Adipocyte (in vitro differentiated cells): ENCODE data around the gene OR2T35.
"Not testable (repeated sequence)": the region's sequence is repeated elsewhere in the genome, so short reads cannot be mapped to it uniquely, and the experiment has no call there.

Source experiments
- DNase-seq: peaks from one replicate; pipeline ENCODE4 v3.0.0-alpha.2; 2015; ENCODE audit warnings: low read depth
- H3K27me3 ChIP-seq: replicated peaks from 2 replicates; pipeline ENCODE4 v1.7.0; 2013; ENCODE audit warnings: mild to moderate bottlenecking, low read length, moderate library complexity; ENCODE audit not compliant: control insufficient read depth, insufficient read depth
- H3K36me3 ChIP-seq: 2 replicates; pipeline ENCODE4 v1.7.0; 2013; ENCODE audit warnings: low read length, mild to moderate bottlenecking, moderate library complexity; ENCODE audit not compliant: control insufficient read depth, insufficient read depth, severe bottlenecking
- H3K4me1 ChIP-seq: 2 replicates; pipeline ENCODE4 v1.7.0; 2013; ENCODE audit warnings: mild to moderate bottlenecking, low read length, moderate library complexity; ENCODE audit not compliant: control insufficient read depth, insufficient read depth
- H3K4me3 ChIP-seq: 2 replicates; pipeline ENCODE4 v1.7.0; 2013; ENCODE audit warnings: mild to moderate bottlenecking, low read length, moderate library complexity
- H3K9ac ChIP-seq: 2 replicates; pipeline ENCODE4 v1.7.0; 2013; ENCODE audit warnings: mild to moderate bottlenecking, low read length, moderate library complexity
- H3K9me3 ChIP-seq: 2 replicates; pipeline ENCODE4 v1.7.0; 2013; ENCODE audit warnings: mild to moderate bottlenecking, low read length, moderate library complexity; ENCODE audit not compliant: control insufficient read depth

OR2T35 gene

GRCh38 chr1:248642971-248643651, 2.0 kb downstream of the OR2T35 start:
- H3K4me3 ChIP-seq, H3K9ac ChIP-seq, H3K9me3 ChIP-seq, DNase-seq, H3K4me1 ChIP-seq, H3K27me3 ChIP-seq, H3K36me3 ChIP-seq: not testable (repeated sequence)

GRCh38 chr1:248641583-248641982, 3.5 kb downstream of the OR2T35 start:
- H3K9me3 ChIP-seq, DNase-seq, H3K36me3 ChIP-seq, H3K4me1 ChIP-seq, H3K27me3 ChIP-seq, H3K4me3 ChIP-seq, H3K9ac ChIP-seq: not testable (repeated sequence)

GRCh38 chr1:248640906-248641305, 4.2 kb downstream of the OR2T35 start:
- H3K9me3 ChIP-seq, H3K36me3 ChIP-seq, DNase-seq, H3K4me1 ChIP-seq, H3K4me3 ChIP-seq, H3K27me3 ChIP-seq, H3K9ac ChIP-seq: not testable (repeated sequence)

GRCh38 chr1:248639652-248640051, 5.4 kb downstream of the OR2T35 start:
- DNase-seq, H3K4me3 ChIP-seq, H3K36me3 ChIP-seq, H3K9me3 ChIP-seq, H3K4me1 ChIP-seq, H3K27me3 ChIP-seq, H3K9ac ChIP-seq: not testable (repeated sequence)

GRCh38 chr1:248636612-248637011, 8.5 kb downstream of the OR2T35 start:
- H3K9ac ChIP-seq, DNase-seq, H3K4me3 ChIP-seq, H3K9me3 ChIP-seq, H3K4me1 ChIP-seq, H3K27me3 ChIP-seq, H3K36me3 ChIP-seq: not testable (repeated sequence)

- not testable (repeated sequence) for H3K27me3 ChIP-seq, H3K4me3 ChIP-seq, DNase-seq, H3K9ac ChIP-seq, H3K4me1 ChIP-seq, H3K36me3 ChIP-seq, H3K9me3 ChIP-seq
Observed at GRCh38 chr1:248634991-248635390, 10.1 kb downstream of the OR2T35 start, which contains the start of gene OR2T11. OR2T11 (minus strand) TSS chr1:248635091; CDS start chr1:248627128, 7,963 bp downstream.

GRCh38 chr1:248631354-248632008, 13.6 kb downstream of the OR2T35 start:
- Histone ChIP-seq H3K9me3 (no peaks in the 10 kb centered on the region), H3K4me3 (no peak overlapping the region), H3K4me1 (no peaks in the 10 kb centered on the region), H3K27me3 (no peaks in the 10 kb centered on the region), H3K36me3 (no peaks in the 10 kb centered on the region), H3K9ac (no peak overlapping the region)
- DNase-seq: no peak

- H3K4me1 ChIP-seq: no peaks in the 10 kb centered on the region
- DNase-seq: no peak
- no peak overlapping the region for H3K4me3 ChIP-seq
- no peaks in the 10 kb centered on the region for H3K36me3 ChIP-seq
- no peaks in the 10 kb centered on the region for H3K9me3 ChIP-seq
- peaks cover 5% of the 10 kb centered on the region for H3K27me3 ChIP-seq
- H3K9ac ChIP-seq: no peak overlapping the region
Observed at GRCh38 chr1:248630551-248630950, 14.5 kb downstream of the OR2T35 start.

- H3K4me3 ChIP-seq: no peak overlapping the region
- no peak overlapping the region for H3K9ac ChIP-seq
- peaks cover under 1% of the 10 kb centered on the region for H3K4me1 ChIP-seq
- no peaks in the 10 kb centered on the region for H3K36me3 ChIP-seq
- DNase-seq: no peak
- no peaks in the 10 kb centered on the region for H3K9me3 ChIP-seq
- H3K27me3 ChIP-seq: peaks cover 5% of the 10 kb centered on the region
Observed at GRCh38 chr1:248627971-248628844, 16.9 kb downstream of the OR2T35 start.

- Histone ChIP-seq H3K36me3 (no peaks in the 10 kb centered on the region), H3K9me3 (no peaks in the 10 kb centered on the region), H3K4me1 (peaks cover 7% of the 10 kb centered on the region), H3K4me3 (no peak overlapping the region), H3K27me3 (peaks cover 5% of the 10 kb centered on the region), H3K9ac (no peak overlapping the region)
- no peak for DNase-seq
Observed at GRCh38 chr1:248625971-248626370, 19.1 kb downstream of the OR2T35 start.

GRCh38 chr1:248625166-248625565, 19.9 kb downstream of the OR2T35 start:
- no peak overlapping the region for H3K9ac ChIP-seq
- H3K36me3 ChIP-seq: no peaks in the 10 kb centered on the region
- H3K4me1 ChIP-seq: peaks cover 7% of the 10 kb centered on the region
- no peak for DNase-seq
- H3K27me3 ChIP-seq: peaks cover 10% of the 10 kb centered on the region
- H3K9me3 ChIP-seq: no peaks in the 10 kb centered on the region
- H3K4me3 ChIP-seq: no peak overlapping the region
